ENCODE measurements around the gene KDM6A.

KDM6A gene

GRCh38 chrX:45126158-45126557 is 253.2 kb downstream of the KDM6A start:
- H2AFZ ChIP-seq (ENCODE audit: low read length), result no peak overlapping the region
- no peak overlapping the region for H3K9ac ChIP-seq (ENCODE audit: low read length)
- no peaks in the 10 kb centered on the region for H3K36me3 ChIP-seq (ENCODE audit: insufficient read depth, low read length)
- H3K4me2 ChIP-seq (ENCODE audit: low read length), result no peak overlapping the region
- no peak overlapping the region for H3K4me3 ChIP-seq (ENCODE audit: low read depth, low read length, poor library complexity, severe bottlenecking)
- no peaks in the 10 kb centered on the region for H3K4me1 ChIP-seq (ENCODE audit: insufficient read depth, low read length, severe bottlenecking)
- no peaks in the 10 kb centered on the region for H3K79me2 ChIP-seq (ENCODE audit: insufficient read depth, low read length)
- no peaks in the 10 kb centered on the region for H4K20me1 ChIP-seq (ENCODE audit: insufficient read depth, low read length)
- H3K27me3 ChIP-seq (ENCODE audit: insufficient read depth, low read length), result no peaks in the 10 kb centered on the region
- TF ChIP-seq, protein P1, sequence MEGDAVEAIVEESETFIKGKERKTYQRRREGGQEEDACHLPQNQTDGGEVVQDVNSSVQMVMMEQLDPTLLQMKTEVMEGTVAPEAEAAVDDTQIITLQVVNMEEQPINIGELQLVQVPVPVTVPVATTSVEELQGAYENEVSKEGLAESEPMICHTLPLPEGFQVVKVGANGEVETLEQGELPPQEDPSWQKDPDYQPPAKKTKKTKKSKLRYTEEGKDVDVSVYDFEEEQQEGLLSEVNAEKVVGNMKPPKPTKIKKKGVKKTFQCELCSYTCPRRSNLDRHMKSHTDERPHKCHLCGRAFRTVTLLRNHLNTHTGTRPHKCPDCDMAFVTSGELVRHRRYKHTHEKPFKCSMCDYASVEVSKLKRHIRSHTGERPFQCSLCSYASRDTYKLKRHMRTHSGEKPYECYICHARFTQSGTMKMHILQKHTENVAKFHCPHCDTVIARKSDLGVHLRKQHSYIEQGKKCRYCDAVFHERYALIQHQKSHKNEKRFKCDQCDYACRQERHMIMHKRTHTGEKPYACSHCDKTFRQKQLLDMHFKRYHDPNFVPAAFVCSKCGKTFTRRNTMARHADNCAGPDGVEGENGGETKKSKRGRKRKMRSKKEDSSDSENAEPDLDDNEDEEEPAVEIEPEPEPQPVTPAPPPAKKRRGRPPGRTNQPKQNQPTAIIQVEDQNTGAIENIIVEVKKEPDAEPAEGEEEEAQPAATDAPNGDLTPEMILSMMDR (IDR thresholded peaks at IDR 0.05; ENCODE audit: low read length), result no peak
- no peak for TF ChIP-seq EZH2 (IDR thresholded peaks at IDR 0.05; ENCODE audit: borderline replicate concordance, low read length)
- no peak overlapping the region for H3K27ac ChIP-seq (ENCODE audit: low read depth, low read length, poor library complexity, severe bottlenecking)
- H3K9me3 ChIP-seq (ENCODE audit: low read length), result no peaks in the 10 kb centered on the region
- H3F3A ChIP-seq (ENCODE audit: insufficient read depth, low read length), result no peaks in the 10 kb centered on the region
- H3K9me2 ChIP-seq (ENCODE audit: low read depth, low read length), result no peaks in the 10 kb centered on the region

GRCh38 chrX:45128896-45129454 is 256.0 kb downstream of the KDM6A start:
- no peak overlapping the region for H2AFZ ChIP-seq (ENCODE audit: low read length)
- TF ChIP-seq, protein P1 (IDR thresholded peaks at IDR 0.05; ENCODE audit: low read length), result no peak
- no peak for TF ChIP-seq EZH2 (IDR thresholded peaks at IDR 0.05; ENCODE audit: borderline replicate concordance, low read length)
- no peak overlapping the region for H3K27ac ChIP-seq (ENCODE audit: low read depth, low read length, poor library complexity, severe bottlenecking)
- H3K4me1 ChIP-seq (ENCODE audit: insufficient read depth, low read length, severe bottlenecking), result no peaks in the 10 kb centered on the region
- no peak overlapping the region for H3K4me2 ChIP-seq (ENCODE audit: low read length)
- no peaks in the 10 kb centered on the region for H3K79me2 ChIP-seq (ENCODE audit: insufficient read depth, low read length)
- no peaks in the 10 kb centered on the region for H3K36me3 ChIP-seq (ENCODE audit: insufficient read depth, low read length)
- H3K27me3 ChIP-seq (ENCODE audit: insufficient read depth, low read length), result no peaks in the 10 kb centered on the region
- H3K4me3 ChIP-seq (ENCODE audit: low read depth, low read length, poor library complexity, severe bottlenecking), result no peak overlapping the region
- H3K9me3 ChIP-seq (ENCODE audit: low read length), result no peaks in the 10 kb centered on the region
- H3F3A ChIP-seq (ENCODE audit: insufficient read depth, low read length), result no peaks in the 10 kb centered on the region
- no peaks in the 10 kb centered on the region for H3K9me2 ChIP-seq (ENCODE audit: low read depth, low read length)
- no peaks in the 10 kb centered on the region for H4K20me1 ChIP-seq (ENCODE audit: insufficient read depth, low read length)
- H3K9ac ChIP-seq (ENCODE audit: low read length), result no peak overlapping the region

- no peaks in the 10 kb centered on the region for H3K9me2 ChIP-seq (ENCODE audit: low read depth, low read length)
- H2AFZ ChIP-seq (ENCODE audit: low read length), result no peak overlapping the region
- H3K9ac ChIP-seq (ENCODE audit: low read length), result no peak overlapping the region
- TF ChIP-seq, protein P1 (IDR thresholded peaks at IDR 0.05; ENCODE audit: low read length), result no peak
- TF ChIP-seq EZH2 (IDR thresholded peaks at IDR 0.05; ENCODE audit: borderline replicate concordance, low read length), result no peak
- no peaks in the 10 kb centered on the region for H3K4me1 ChIP-seq (ENCODE audit: insufficient read depth, low read length, severe bottlenecking)
- H3K27ac ChIP-seq (ENCODE audit: low read depth, low read length, poor library complexity, severe bottlenecking), result no peak overlapping the region
- no peaks in the 10 kb centered on the region for H3K9me3 ChIP-seq (ENCODE audit: low read length)
- no peaks in the 10 kb centered on the region for H3K36me3 ChIP-seq (ENCODE audit: insufficient read depth, low read length)
- H3K79me2 ChIP-seq (ENCODE audit: insufficient read depth, low read length), result no peaks in the 10 kb centered on the region
- H3K27me3 ChIP-seq (ENCODE audit: insufficient read depth, low read length), result no peaks in the 10 kb centered on the region
- H3F3A ChIP-seq (ENCODE audit: insufficient read depth, low read length), result no peaks in the 10 kb centered on the region
- no peak overlapping the region for H3K4me2 ChIP-seq (ENCODE audit: low read length)
- H3K4me3 ChIP-seq (ENCODE audit: low read depth, low read length, poor library complexity, severe bottlenecking), result no peak overlapping the region
- H4K20me1 ChIP-seq (ENCODE audit: insufficient read depth, low read length), result no peaks in the 10 kb centered on the region
Observed at GRCh38 chrX:45133465-45133864, 260.5 kb downstream of the KDM6A start.
